Sciatic nerve (tissue), 2 donors: ENCODE measurements around the gene MAP4K4. TPM values are rescaled to one million over a fixed set of nuclear protein-coding genes. Genes with fewer than 3 reads are reported as not detected.

ENCODE experiments used
- ATAC-seq: fragments of 200-7000 bp; cut with Tn5 transposase; one replicate; pipeline ENCODE4 v1.9.1; 2020; ENCODE audit warnings: mild to moderate bottlenecking, moderate library complexity
- DNase-seq: peaks from one replicate; pipeline ENCODE4 v3.0.0-alpha.2; 2020; ENCODE audit warnings: low spot score
- intact Hi-C: fragments of 100-400 bp; cut with DNase I; formaldehyde crosslinking; loops from one replicate; pipeline ENCODE4 v1.14.2; 2022
- total RNA-seq: library from RNA; stranded (reverse); fragmentation: NEBNext Ultra II Directional; extraction: Animal tissue kit (Norgen Biotek cat#: 25700); gene quantifications from one replicate; pipeline ENCODE4 v1.2.1, GENCODE V29; 2021
- donor health status: DM: no; HTN: no; CAD: no.
- donor health status: DM: no; HTN: no; CAD: no.

MAP4K4 gene
- total RNA-seq, 1 donor from 2014 or later: 140 TPM

- DNase-seq (no peak), ATAC-seq (no peak)
- intact Hi-C loops: no loop called here
Measured at GRCh38 chr2:101863534-101863933, 166.0 kb downstream of the MAP4K4 start.

DNA sequence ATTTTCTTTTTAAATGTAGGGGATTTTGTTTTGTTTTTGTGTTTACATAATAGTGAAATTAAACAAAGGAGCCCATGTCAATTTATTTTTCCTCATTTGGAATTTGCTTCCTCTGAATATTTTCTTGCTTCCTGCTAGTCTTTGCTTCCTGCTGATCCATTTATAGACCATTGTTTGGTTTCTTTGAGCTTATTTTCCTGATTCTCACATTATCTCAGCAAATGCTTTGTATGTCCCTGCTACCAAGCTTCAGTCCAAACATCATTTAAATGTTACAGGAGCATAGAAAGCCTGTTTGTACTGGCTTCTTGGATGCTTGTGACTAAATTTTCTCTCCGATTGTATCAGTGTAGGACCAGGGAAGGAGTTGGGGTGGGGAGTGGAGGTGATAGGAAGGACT, 166.9 kb downstream of the MAP4K4 start:
- intact Hi-C loops: no loop called here
- ATAC-seq: no peak

GRCh38 chr2:101868525-101868924, 171.0 kb downstream of the MAP4K4 start:
- no peak for ATAC-seq
- intact Hi-C loops: no loop called here
- no peak for DNase-seq

More for the DNA sequence above, 166.9 kb downstream of the MAP4K4 start:
- DNase-seq: no peak

GRCh38 chr2:101869527-101869926, 172.0 kb downstream of the MAP4K4 start:
- no peak for ATAC-seq

GRCh38 chr2:101870444-101870843, 172.9 kb downstream of the MAP4K4 start:
- no peak for DNase-seq
- no peak for ATAC-seq
- intact Hi-C loops: no loop called here

More at GRCh38 chr2:101869527-101869926, 172.0 kb downstream of the MAP4K4 start:
- intact Hi-C loops: no loop called here
- no peak for DNase-seq

- DNase-seq (no peak), ATAC-seq (no peak)
- intact Hi-C loops: no loop called here
Measured at GRCh38 chr2:101871480-101871879, 174.0 kb downstream of the MAP4K4 start.

DNA sequence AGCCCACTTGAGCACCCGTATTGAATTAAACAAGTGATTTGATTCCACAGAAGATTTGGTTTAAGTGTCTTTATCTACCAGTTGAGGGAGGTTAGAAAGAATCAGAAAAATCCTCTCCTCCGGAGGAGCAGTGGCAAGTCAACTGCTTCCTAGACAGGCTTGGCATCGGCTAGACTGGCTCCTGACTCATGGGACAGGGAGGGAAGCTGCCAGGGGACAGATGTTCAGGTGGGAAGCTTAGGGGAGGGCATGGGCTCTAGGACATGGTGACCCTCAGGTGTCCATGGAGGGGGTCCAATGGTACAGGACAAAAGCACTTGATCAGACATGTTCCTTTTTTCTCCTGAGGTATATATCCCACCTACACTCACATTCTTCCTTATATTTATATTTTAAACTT, 175.0 kb downstream of the MAP4K4 start:
- DNase-seq (no peak), ATAC-seq (no peak)
- intact Hi-C loops: no loop called here

- no peak for ATAC-seq
- intact Hi-C loops: no loop called here
Measured at GRCh38 chr2:101873543-101873942, 176.0 kb downstream of the MAP4K4 start.

GRCh38 chr2:101874069-101874468, 176.6 kb downstream of the MAP4K4 start:
- DNase-seq: no peak
- intact Hi-C loops: no loop called here
- no peak for ATAC-seq

More at GRCh38 chr2:101873543-101873942, 176.0 kb downstream of the MAP4K4 start:
- no peak for DNase-seq

DNA sequence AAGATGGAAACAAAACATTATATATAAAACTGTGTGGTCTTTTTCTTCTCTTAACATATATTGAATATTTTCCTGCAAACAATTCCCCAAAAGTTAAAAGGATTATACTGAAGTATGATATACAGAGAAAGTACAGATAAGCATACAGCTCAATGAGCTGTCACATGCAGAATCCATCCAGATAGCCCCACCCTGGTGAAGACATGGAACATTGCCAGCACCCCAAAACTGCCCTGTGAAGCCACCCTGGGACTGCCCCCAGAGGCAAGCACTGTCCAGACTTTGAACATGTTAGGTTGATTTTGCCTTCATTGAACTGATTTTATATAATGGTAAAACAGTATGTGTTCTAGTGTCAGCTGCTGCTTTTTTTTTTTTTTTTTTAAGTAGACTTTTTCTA, 182.0 kb downstream of the MAP4K4 start:
- intact Hi-C loops: no loop called here
- ATAC-seq: no peak
- DNase-seq: no peak

DNA sequence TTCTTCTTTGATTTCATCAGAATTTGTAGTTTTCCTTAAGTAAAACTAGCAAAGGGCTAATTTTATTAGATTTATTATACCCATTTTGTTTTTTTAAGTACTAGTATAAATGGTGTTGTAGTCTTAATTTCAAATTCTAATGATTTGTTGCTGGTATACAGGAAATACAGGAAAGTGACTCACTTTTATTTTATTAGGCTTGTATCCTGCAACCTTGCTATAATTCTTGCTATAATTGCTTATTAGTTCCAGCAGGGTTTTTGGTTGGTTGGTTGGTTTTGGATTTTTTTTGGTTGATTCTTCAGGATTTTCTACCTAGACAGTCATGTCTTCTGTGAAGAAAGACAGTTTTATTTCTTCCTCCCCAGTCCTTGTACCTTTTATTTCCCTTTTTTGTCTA, 183.6 kb downstream of the MAP4K4 start:
- no peak for ATAC-seq
- no peak for DNase-seq
- intact Hi-C loops: no loop called here

- ATAC-seq (no peak), DNase-seq (no peak)
- intact Hi-C loops: no loop called here
Measured at GRCh38 chr2:101882769-101883307, 185.3 kb downstream of the MAP4K4 start.

- DNase-seq (no peak), ATAC-seq (peak; percentile 70)
- intact Hi-C loops: no loop called here
Measured at GRCh38 chr2:101883860-101884259, 186.4 kb downstream of the MAP4K4 start.

- intact Hi-C loops: no loop called here
- ATAC-seq: no peak
- no peak for DNase-seq
Measured at GRCh38 chr2:101884423-101884822, 186.9 kb downstream of the MAP4K4 start.

DNA sequence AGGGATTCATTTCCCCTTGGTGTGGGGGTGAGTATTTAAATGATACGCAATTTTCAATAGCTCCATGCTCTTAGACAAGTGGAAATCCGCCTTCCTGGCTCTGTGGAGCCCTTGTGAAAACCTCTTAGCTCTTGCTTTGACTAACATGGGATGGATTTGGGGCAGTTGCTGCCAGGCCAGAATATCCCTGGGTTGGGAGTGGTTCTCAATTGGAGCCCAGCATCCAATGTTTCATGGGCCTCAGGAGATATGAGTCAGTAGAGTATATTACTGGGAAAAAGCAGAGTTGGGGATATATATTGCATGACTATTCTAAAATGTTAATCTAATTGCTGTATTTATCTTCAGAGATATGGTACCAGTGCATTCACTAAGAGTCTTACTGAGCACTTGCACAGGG, 189.8 kb downstream of the MAP4K4 start:
- intact Hi-C loops: no loop called here
- no peak for ATAC-seq

GRCh38 chr2:101889460-101890098, 192.1 kb downstream of the MAP4K4 start:
- no peak for ATAC-seq
- intact Hi-C loops: no loop called here
- no peak for DNase-seq

More for the DNA sequence above, 189.8 kb downstream of the MAP4K4 start:
- DNase-seq: no peak

GRCh38 chr2:101892377-101892776, 194.9 kb downstream of the MAP4K4 start:
- intact Hi-C loops: no loop called here
- ATAC-seq (no peak), DNase-seq (no peak)

DNA sequence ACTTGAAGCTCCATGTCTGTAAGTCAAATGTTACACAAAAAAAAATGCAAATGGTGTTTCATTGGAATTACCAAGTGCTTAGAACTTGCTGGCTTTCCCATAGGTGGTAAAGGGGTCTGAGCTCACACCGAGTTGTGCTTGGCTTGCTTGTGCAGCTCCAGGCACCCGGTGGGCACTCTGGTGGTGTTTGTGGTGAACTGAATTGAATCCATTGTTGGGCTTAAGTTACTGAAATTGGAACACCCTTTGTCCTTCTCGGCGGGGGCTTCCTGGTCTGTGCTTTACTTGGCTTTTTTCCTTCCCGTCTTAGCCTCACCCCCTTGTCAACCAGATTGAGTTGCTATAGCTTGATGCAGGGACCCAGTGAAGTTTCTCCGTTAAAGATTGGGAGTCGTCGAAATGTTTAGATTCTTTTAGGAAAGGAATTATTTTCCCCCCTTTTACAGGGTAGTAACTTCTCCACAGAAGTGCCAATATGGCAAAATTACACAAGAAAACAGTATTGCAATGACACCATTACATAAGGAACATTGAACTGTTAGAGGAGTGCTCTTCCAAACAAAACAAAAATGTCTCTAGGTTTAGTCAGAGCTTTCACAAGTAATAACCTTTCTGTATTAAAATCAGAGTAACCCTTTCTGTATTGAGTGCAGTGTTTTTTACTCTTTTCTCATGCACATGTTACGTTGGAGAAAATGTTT, 196.3 kb downstream of the MAP4K4 start:
- intact Hi-C loops: no loop called here
- ATAC-seq (peak; percentile 67), DNase-seq (no peak)

GRCh38 chr2:101895039-101895438, 197.5 kb downstream of the MAP4K4 start:
- no peak for ATAC-seq
- no peak for DNase-seq
- intact Hi-C loops: no loop called here

GRCh38 chr2:101895819-101896322, 198.4 kb downstream of the MAP4K4 start:
- DNase-seq (no peak), ATAC-seq (no peak)
- intact Hi-C loops: no loop called here
